PC-3 (cell line): Measurements from ENCODE around the gene FAHD2A. TPM values are rescaled to one million over a fixed set of nuclear protein-coding genes. Genes with fewer than 3 reads are reported as not detected.

Source experiments
- ATAC-seq: fragments of 200-7000 bp; cut with Tn5 transposase; 2 replicates; pipeline ENCODE4 v1.9.1; 2020; ENCODE audit warnings: mild to moderate bottlenecking, moderate library complexity
- BruUV-seq: library from RNA; stranded (reverse); fragments of 400-500 nt; replicated peaks from 2 replicates; lab custom pipeline; 2021; lab: Mats Ljungman, UMichigan
- CTCF ChIA-PET: fragments of 300-600 bp; sonication (Branson Sonifier 250); formaldehyde crosslinking; loops from one replicate; lab custom pipeline; 2022; ENCODE audit warnings: antibody characterized with exemption; lab: Charles Lee
- POLR2A ChIA-PET: fragments of 300-600 bp; sonication (Branson Sonifier 250); formaldehyde crosslinking; loops from one replicate; lab custom pipeline; 2022; ENCODE audit warnings: antibody characterized with exemption; ENCODE audit not compliant: unreplicated experiment; lab: Charles Lee
- DNase-seq: peaks from one replicate; pipeline ENCODE4 v3.0.0-alpha.2; 2015
- H2AFZ ChIP-seq: fragments of 300-600 bp; sonication (generic); 2 replicates; pipeline ENCODE4 v1.6.0; 2016; ENCODE audit warnings: antibody characterized with exemption, low read length
- H3F3A ChIP-seq: fragments of 300-600 bp; sonication (generic); one replicate; pipeline ENCODE4 v1.6.0; 2017; ENCODE audit warnings: antibody characterized with exemption, low read length, control low read depth, mild to moderate bottlenecking; ENCODE audit not compliant: unreplicated experiment
- H3K27ac ChIP-seq: fragments of 300-600 bp; sonication (generic); 2 replicates; pipeline ENCODE4 v1.5.1; 2016; ENCODE audit warnings: mild to moderate bottlenecking, low read length
- H3K27me3 ChIP-seq: fragments of 300-600 bp; sonication (generic); 2 replicates; pipeline ENCODE4 v1.6.1; 2016; ENCODE audit warnings: low read length, mixed read lengths
- H3K36me3 ChIP-seq: fragments of 300-600 bp; sonication (generic); 2 replicates; pipeline ENCODE4 v1.6.1; 2016; ENCODE audit warnings: low read depth, mixed run types, low read length, mixed read lengths
- H3K4me1 ChIP-seq: fragments of 300-600 bp; sonication (generic); 2 replicates; pipeline ENCODE4 v1.5.1; 2016; ENCODE audit warnings: low read length; ENCODE audit not compliant: insufficient read depth
- H3K4me2 ChIP-seq: fragments of 300-600 bp; sonication (generic); 2 replicates; pipeline ENCODE4 v1.6.0; 2016; ENCODE audit warnings: low read length
- H3K4me3 ChIP-seq: fragments of 300-600 bp; sonication (generic); 2 replicates; pipeline ENCODE4 v1.5.1; 2016; ENCODE audit warnings: mild to moderate bottlenecking, low read length, mixed read lengths
- H3K79me2 ChIP-seq: fragments of 300-600 bp; sonication (generic); 2 replicates; pipeline ENCODE4 v1.6.1; 2017; ENCODE audit warnings: low read length, mixed read lengths
- H3K9ac ChIP-seq: fragments of 300-600 bp; sonication (generic); 2 replicates; pipeline ENCODE4 v1.6.0; 2016; ENCODE audit warnings: mild to moderate bottlenecking, low read length
- H3K9me2 ChIP-seq: fragments of 300-600 bp; sonication (generic); replicated peaks from 2 replicates; pipeline ENCODE4 v1.6.1; 2016; ENCODE audit warnings: mixed run types, low read length, mixed read lengths
- H3K9me3 ChIP-seq: fragments of 300-600 bp; sonication (generic); 2 replicates; pipeline ENCODE4 v1.6.1; 2016; ENCODE audit warnings: low read length, mixed read lengths
- H4K20me1 ChIP-seq: fragments of 300-600 bp; sonication (generic); 2 replicates; pipeline ENCODE4 v1.6.1; 2016; ENCODE audit warnings: low read length, mixed read lengths
- EZH2 ChIP-seq: fragments of 300-600 bp; sonication (generic); IDR thresholded peaks from one replicate; pipeline ENCODE4 v1.6.1; 2017; ENCODE audit warnings: antibody characterized with exemption, mild to moderate bottlenecking, low read length; ENCODE audit not compliant: unreplicated experiment
- EZH2phosphoT487 ChIP-seq: fragments of 300-600 bp; sonication (generic); IDR thresholded peaks from 2 replicates; pipeline ENCODE4 v1.6.1; 2018; ENCODE audit warnings: mild to moderate bottlenecking, antibody characterized with exemption, low read length, borderline replicate concordance
- intact Hi-C: fragments of 100-400 bp; cut with micrococcal nuclease; formaldehyde crosslinking; loops from 2 replicates; pipeline ENCODE4 v1.9.0; 2023
- total RNA-seq: library from RNA; depleted of rRNA; stranded (reverse); fragments of >200 nt; gene quantifications from 2 replicates; pipeline ENCODE4 v1.2.3, GENCODE V29; 2014
- TF ChIP-seq, protein P1 (sequence below): fragments of 300-600 bp; sonication (generic); conservative IDR thresholded peaks from 2 replicates; pipeline ENCODE4 v1.5.1; 2017; ENCODE audit warnings: antibody characterized with exemption, low read depth, mild to moderate bottlenecking, low read length

Gene FAHD2A
- total RNA-seq, 1 experiment from 2014 or later, result 20.5 TPM

DNA sequence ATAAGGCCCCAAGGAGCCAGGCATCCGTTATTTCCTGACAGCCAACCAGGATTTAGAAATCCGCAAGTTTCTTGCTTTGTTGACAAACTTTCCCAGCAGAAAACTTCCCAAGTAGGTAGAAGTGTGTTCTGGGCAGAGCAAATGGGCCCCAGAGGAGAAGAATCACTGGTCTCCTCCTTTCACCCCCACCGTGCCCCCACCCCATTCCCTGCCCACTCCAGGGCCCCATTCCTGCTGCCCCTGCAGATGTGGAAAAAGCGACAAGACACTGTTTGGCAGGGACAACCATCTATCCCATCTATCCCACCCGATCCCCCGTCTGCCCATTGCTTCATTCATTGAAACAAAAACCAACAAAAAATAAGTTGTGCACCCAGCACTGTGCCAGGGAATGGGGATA, 10.2 kb upstream of the FAHD2A start:
- H3K9me2 ChIP-seq, result no peaks in the 10 kb centered on the region
- no peak overlapping the region for H3K4me2 ChIP-seq
- H3K9ac ChIP-seq, result no peak overlapping the region
- ChIA-PET CTCF (no interaction called here), POLR2A (no interaction called here)
- no peaks in the 10 kb centered on the region for H3K27me3 ChIP-seq
- no peak for ATAC-seq
- no peak overlapping the region for H3K4me3 ChIP-seq
- no peak overlapping the region for H2AFZ ChIP-seq
- H3K36me3 ChIP-seq, result no peaks in the 10 kb centered on the region
- H4K20me1 ChIP-seq, result no peaks in the 10 kb centered on the region
- no peaks in the 10 kb centered on the region for H3K4me1 ChIP-seq
- intact Hi-C loops, result no loop called here
- DNase-seq, result no peak
- H3F3A ChIP-seq, result no peaks in the 10 kb centered on the region
- no peaks in the 10 kb centered on the region for H3K79me2 ChIP-seq
- H3K27ac ChIP-seq, result no peak overlapping the region
- no TSS peak for BruUV-seq
- TF ChIP-seq, protein P1, sequence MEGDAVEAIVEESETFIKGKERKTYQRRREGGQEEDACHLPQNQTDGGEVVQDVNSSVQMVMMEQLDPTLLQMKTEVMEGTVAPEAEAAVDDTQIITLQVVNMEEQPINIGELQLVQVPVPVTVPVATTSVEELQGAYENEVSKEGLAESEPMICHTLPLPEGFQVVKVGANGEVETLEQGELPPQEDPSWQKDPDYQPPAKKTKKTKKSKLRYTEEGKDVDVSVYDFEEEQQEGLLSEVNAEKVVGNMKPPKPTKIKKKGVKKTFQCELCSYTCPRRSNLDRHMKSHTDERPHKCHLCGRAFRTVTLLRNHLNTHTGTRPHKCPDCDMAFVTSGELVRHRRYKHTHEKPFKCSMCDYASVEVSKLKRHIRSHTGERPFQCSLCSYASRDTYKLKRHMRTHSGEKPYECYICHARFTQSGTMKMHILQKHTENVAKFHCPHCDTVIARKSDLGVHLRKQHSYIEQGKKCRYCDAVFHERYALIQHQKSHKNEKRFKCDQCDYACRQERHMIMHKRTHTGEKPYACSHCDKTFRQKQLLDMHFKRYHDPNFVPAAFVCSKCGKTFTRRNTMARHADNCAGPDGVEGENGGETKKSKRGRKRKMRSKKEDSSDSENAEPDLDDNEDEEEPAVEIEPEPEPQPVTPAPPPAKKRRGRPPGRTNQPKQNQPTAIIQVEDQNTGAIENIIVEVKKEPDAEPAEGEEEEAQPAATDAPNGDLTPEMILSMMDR, result no peak
- no peak for TF ChIP-seq EZH2phosphoT487
- no peak for TF ChIP-seq EZH2
- no peaks in the 10 kb centered on the region for H3K9me3 ChIP-seq

DNA sequence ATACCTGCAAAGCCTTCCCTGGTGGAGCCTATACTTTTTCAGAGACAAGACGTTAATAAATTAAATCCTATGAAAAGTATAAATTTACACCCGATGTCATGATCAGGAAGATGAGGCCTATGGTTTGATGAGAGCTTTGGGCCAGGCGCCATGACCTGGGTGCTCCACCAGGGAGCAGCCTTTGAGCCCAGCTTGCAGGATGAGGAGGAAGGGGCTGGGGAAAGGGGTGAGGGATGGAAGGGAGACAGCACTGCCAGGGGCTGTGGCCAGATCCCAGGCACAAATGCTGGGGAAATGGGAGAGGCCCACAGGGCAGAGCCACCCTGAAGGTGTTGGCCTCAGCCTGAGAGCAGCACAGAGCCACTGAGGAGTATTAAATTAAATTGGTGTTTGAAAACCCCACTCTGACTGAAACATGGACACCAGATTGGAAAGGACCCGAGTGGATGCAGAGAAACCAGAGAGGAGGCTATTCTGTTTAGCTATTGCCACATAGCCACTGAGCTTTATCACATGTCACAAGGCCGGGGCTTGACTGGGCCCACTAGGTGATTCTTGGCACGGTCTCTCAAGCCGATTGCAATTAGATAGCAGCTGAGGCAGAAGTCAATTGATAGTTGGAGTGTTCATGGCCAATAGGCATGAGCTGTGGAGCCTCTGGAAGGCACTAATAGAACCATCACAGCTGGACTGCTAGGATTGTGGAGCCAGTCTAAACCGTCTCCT, 9.6 kb upstream of the FAHD2A start:
- Histone ChIP-seq H3K4me1 (no peaks in the 10 kb centered on the region), H3K4me3 (no peak overlapping the region), H3K27ac (no peak overlapping the region), H3K9me2 (no peaks in the 10 kb centered on the region), H3K9me3 (no peaks in the 10 kb centered on the region), H4K20me1 (no peaks in the 10 kb centered on the region), H3K9ac (no peak overlapping the region), H3K79me2 (no peaks in the 10 kb centered on the region), H3K36me3 (no peaks in the 10 kb centered on the region), H3K4me2 (no peak overlapping the region), H3F3A (no peaks in the 10 kb centered on the region), H3K27me3 (no peaks in the 10 kb centered on the region), H2AFZ (no peak overlapping the region)
- ChIA-PET CTCF (no interaction called here), POLR2A (no interaction called here)
- intact Hi-C loops, result no loop called here
- TF ChIP-seq, protein P1, result peak; percentile 28
- no peak for TF ChIP-seq EZH2phosphoT487
- BruUV-seq, result no TSS peak
- ATAC-seq (no peak), DNase-seq (no peak)

DNA sequence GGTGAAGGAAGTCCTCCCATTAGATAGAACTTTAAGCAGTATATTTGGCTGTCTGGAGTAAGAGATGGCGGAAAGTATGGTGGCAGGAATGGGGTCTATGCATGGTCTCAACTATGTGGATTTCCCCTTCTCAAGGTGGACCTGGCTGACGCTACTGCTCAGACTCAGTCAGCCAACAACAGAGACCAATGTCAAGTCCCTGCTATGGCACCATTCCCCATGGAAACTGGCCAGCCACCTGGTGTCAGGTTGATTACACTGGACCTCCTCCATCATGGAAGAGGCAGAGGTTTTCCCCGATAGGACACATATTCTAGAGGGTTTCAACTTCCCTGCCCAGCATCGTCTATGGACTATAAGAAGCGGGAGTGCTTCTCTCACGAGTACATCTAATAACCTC, 8.6 kb upstream of the FAHD2A start:
- Histone ChIP-seq H3K4me3 (no peak overlapping the region), H3K36me3 (no peaks in the 10 kb centered on the region), H3K9me2 (no peaks in the 10 kb centered on the region), H3K27ac (no peak overlapping the region), H2AFZ (no peak overlapping the region), H3K79me2 (no peaks in the 10 kb centered on the region), H3K4me2 (no peak overlapping the region), H3K27me3 (no peaks in the 10 kb centered on the region), H3F3A (no peaks in the 10 kb centered on the region), H3K9me3 (no peaks in the 10 kb centered on the region), H3K9ac (no peak overlapping the region), H3K4me1 (no peaks in the 10 kb centered on the region), H4K20me1 (no peaks in the 10 kb centered on the region)
- ChIA-PET POLR2A (no interaction called here), CTCF (no interaction called here)
- intact Hi-C loops, result no loop called here
- ATAC-seq, result no peak
- no peak for DNase-seq
- TF ChIP-seq, protein P1, result no peak
- TF ChIP-seq EZH2phosphoT487, result no peak
- no peak for TF ChIP-seq EZH2
- no TSS peak for BruUV-seq
